ENCODE results near the gene DDX24.

DNA sequence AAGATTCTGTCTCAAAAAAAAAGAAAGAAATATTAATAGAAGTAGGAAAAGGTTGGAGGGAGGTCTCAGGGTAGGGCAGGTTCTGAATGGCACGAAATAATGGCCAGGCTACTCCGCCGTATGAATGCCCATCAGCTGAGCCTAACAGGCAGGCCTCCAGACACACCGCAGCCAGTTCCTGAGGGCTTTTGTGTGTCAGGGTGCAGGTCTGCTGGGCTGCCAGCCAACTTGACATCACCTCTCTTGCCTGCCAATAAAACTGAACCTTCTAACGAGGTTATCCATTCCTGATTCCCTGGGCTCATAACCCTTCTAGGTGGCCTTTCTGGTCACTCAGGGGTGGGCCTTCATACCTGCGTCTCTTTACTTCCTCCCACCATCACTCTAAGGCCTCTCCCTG lies 32.5 kb upstream of the DDX24 start:
- TF ChIP-seq, protein P1, sequence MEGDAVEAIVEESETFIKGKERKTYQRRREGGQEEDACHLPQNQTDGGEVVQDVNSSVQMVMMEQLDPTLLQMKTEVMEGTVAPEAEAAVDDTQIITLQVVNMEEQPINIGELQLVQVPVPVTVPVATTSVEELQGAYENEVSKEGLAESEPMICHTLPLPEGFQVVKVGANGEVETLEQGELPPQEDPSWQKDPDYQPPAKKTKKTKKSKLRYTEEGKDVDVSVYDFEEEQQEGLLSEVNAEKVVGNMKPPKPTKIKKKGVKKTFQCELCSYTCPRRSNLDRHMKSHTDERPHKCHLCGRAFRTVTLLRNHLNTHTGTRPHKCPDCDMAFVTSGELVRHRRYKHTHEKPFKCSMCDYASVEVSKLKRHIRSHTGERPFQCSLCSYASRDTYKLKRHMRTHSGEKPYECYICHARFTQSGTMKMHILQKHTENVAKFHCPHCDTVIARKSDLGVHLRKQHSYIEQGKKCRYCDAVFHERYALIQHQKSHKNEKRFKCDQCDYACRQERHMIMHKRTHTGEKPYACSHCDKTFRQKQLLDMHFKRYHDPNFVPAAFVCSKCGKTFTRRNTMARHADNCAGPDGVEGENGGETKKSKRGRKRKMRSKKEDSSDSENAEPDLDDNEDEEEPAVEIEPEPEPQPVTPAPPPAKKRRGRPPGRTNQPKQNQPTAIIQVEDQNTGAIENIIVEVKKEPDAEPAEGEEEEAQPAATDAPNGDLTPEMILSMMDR (IDR thresholded peaks at IDR 0.05) = no peak
- no peak for TF ChIP-seq POLR2A (IDR thresholded peaks at IDR 0.05)
